22Rv1 (cell line): ENCODE measurements around the gene TADA3.

Experiments
- CTCF ChIP-seq: fragments of 450-650 bp; IDR thresholded peaks from 2 replicates; pipeline ENCODE4 v1.5.1; 2017; ENCODE audit warnings: mild to moderate bottlenecking
- ZFX ChIP-seq: fragments of 450-650 bp; IDR thresholded peaks from 2 replicates; pipeline ENCODE4 v1.6.1; 2017; ENCODE audit warnings: antibody characterized with exemption, borderline replicate concordance

- no peak for TF ChIP-seq CTCF
- TF ChIP-seq ZFX, result no peak
Observed at GRCh38 chr3:9815986-9816385, 23.7 kb upstream of the TADA3 start.
